Ishikawa (cell line): Measurements from ENCODE around the gene ANXA6.

Experiments
- CEBPB ChIP-seq: IDR thresholded peaks from 2 replicates; pipeline ENCODE4 v1.6.1; 2012
- EGR1 ChIP-seq: IDR thresholded peaks from 2 replicates; pipeline ENCODE4 v1.6.1; 2012
- MAX ChIP-seq: IDR thresholded peaks from 2 replicates; pipeline ENCODE4 v1.6.1; 2012
- RAD21 ChIP-seq: IDR thresholded peaks from 2 replicates; pipeline ENCODE4 v1.6.1; 2012; ENCODE audit warnings: low read depth
- TCF12 ChIP-seq: IDR thresholded peaks from 2 replicates; pipeline ENCODE4 v1.6.1; 2012; ENCODE audit warnings: low read depth
- ZBTB7A ChIP-seq: IDR thresholded peaks from 2 replicates; pipeline ENCODE4 v1.6.1; 2012; ENCODE audit warnings: low read depth

ANXA6 gene

GRCh38 chr5:151051066-151051930, 106.3 kb downstream of the ANXA6 start:
- TF ChIP-seq MAX (no peak), RAD21 (peak; percentile 90), CEBPB (no peak), TCF12 (no peak), EGR1 (no peak), ZBTB7A (no peak)
